ENCODE data around the gene BCAR3. TPM values are rescaled to one million over a fixed set of nuclear protein-coding genes. Genes with fewer than 3 reads are reported as not detected.

BCAR3 gene
- 10 to 100 TPM; 22.3 to 98.7 (median 28.3) TPM for total RNA-seq

GRCh38 chr1:93681101-93681988 is at the start of gene BCAR3:
BCAR3 (minus strand) TSS chr1:93681837; CDS start chr1:93674930, 6,907 bp downstream.
- no peak for TF ChIP-seq CTCF (IDR thresholded peaks at IDR 0.05; ENCODE audit: low read depth)

- TF ChIP-seq CTCF (IDR thresholded peaks at IDR 0.05; ENCODE audit: low read depth), result no peak
Observed at GRCh38 chr1:93730621-93731020, 49.0 kb upstream of the BCAR3 start.

- TF ChIP-seq CTCF (IDR thresholded peaks at IDR 0.05; ENCODE audit: low read depth), result no peak
Observed at GRCh38 chr1:93729906-93730305, 48.3 kb upstream of the BCAR3 start.

GRCh38 chr1:93729502-93729901 is 47.9 kb upstream of the BCAR3 start:
- TF ChIP-seq CTCF (IDR thresholded peaks at IDR 0.05; ENCODE audit: low read depth), result no peak

GRCh38 chr1:93728480-93729131 is 47.0 kb upstream of the BCAR3 start:
- no peak for TF ChIP-seq CTCF (IDR thresholded peaks at IDR 0.05; ENCODE audit: low read depth)

GRCh38 chr1:93723733-93724270 is 42.2 kb upstream of the BCAR3 start:
- TF ChIP-seq CTCF (IDR thresholded peaks at IDR 0.05; ENCODE audit: low read depth), result no peak

GRCh38 chr1:93723110-93723509 is 41.5 kb upstream of the BCAR3 start:
- no peak for TF ChIP-seq CTCF (IDR thresholded peaks at IDR 0.05; ENCODE audit: low read depth)

Data from subcutaneous adipose tissue (tissue), 4 donors.